Inferior parietal cortex (tissue), 1 donor: ENCODE data around the gene ARMC2.
"Not testable (repeated sequence)": the region's sequence is repeated elsewhere in the genome, so short reads cannot be mapped to it uniquely, and the experiment has no call there.

Source experiments
- DNase-seq: peaks from one replicate; pipeline ENCODE4 v3.0.0-alpha.2; 2016; ENCODE audit errors: extremely low spot score

ARMC2 gene

DNA sequence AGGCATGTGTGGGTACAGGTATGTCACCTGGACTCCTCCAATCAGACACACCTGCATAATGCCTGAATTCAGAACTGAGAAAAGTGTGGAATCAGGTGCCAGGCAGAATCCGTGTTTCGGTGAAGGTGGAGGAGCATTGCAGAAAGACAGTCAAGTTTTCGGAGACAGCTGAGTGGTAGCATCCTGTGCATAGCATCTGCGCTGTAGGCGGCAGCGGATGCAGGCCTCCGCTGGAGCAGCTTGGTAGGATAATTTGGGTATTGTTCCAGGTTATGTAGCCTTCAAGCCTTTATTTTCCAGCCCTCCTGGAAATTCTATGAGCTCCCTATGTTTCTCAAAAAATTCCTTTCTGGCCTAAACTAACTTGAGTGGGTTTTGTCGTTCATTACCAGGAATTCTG lies 15.5 kb upstream of the ARMC2 start:
- no peak for DNase-seq

DNA sequence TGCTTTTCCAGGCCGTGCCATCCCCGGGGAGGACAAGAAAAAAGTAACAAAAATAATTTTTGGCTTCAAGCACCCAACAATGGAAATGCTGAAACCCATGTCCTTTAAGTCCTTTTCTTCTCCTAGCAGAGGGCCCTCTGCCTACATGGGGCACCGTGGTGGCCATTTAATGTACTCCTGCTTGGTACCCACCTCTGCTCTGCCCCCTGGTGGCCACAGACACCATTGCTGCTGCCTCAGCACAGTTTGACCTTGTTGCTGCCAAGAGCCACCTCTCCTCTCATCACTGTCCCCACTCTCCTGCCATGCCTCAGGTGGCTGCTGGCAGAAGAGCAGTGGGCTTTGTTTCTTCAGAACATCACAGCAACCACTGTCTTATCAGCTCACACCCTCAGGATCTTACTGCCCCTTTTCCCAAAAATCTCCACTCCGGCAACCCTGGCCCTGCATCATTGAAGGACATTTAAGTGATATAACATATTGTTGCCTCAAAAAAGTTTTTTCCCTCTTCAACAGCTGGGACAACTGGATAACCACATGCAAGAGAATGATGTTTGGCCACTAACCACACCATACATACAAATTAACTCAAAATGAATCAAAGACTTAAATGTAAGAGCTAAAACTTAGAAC lies 12.9 kb upstream of the ARMC2 start:
- DNase-seq, result peak; percentile 84

DNA sequence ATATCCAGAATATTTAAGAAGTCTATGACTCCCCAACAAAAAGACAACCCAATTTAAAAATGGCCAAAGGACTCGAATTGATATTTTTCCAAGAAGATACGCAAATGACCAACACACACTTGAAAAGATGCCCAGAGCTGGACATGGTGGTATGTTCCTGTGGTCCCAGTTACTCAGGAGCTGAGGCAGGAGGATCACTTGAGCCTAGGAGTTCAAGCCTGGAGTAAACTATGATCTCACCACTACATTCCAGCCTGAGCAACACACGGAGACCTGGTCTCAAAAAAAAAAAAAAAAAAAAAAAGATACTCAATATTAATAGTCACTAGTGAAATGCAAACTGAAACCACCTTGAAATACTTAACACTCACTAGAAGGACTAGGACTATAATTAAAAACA lies 12.2 kb upstream of the ARMC2 start:
- DNase-seq, result no peak

DNA sequence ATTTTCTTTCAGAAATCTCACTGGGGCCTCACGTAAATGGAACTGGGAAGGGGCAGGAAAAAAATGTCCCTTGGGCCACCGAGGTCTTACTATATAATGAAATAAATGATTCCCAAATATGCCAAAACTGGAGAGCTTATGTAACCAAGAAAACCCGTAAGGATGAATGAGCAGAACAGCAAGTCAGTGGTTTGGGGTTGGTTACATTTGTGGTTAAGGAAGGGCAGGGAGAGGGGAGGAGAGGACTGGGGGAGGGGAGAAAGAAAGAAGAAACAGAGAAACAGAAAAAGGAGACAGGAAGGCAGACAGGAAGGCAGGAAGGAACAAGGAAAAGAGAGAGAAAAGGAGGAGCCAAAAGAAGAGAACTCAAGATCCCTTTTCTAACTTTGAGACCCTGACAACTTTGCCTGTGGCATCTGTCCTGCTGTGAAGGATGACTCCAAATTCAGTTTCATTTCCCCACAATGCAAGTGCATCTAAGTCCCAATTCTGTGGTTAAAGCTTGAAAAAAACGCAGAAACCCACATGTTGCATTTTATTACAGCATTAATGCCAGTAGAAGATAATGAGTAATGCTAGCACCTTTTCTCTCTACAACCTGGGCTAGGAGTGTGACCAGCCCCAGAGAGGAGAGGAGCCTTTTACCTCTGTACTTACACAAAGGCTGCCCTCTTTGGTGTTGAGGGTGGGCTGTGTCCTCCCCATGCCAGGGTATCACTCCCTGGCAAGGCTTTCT lies 10.8 kb upstream of the ARMC2 start:
- no peak for DNase-seq

DNA sequence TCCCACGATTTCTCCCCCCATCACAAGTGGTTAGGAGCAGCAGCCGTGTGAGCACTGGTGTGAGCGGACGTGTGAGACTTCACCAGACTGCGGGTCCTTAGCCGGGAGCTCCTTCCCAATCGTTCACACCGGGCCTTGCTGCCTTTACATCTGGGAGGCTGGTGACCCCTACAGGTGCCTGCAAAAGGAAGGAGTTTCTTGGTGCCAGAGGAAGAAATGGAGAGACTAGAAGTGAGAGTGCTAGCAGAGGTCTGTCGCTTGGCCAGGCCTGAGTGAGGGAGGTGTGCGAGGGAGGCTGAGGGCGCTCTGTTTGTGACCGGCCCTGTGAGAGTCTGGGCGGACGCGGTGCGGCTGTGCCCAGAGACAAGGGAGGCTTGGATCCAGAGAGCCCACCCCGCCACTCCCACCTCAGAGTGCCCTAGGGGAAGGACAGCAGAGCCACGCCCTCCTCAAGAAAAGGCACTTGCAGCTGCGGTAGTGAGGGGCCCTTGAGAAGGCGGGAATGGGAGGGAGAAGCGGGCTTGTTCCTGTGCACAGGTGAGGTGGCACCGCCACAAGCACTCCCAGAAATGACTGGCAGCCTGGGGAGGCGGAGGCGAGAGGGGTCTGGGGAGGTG lies 10.0 kb upstream of the ARMC2 start:
- no peak for DNase-seq

DNA sequence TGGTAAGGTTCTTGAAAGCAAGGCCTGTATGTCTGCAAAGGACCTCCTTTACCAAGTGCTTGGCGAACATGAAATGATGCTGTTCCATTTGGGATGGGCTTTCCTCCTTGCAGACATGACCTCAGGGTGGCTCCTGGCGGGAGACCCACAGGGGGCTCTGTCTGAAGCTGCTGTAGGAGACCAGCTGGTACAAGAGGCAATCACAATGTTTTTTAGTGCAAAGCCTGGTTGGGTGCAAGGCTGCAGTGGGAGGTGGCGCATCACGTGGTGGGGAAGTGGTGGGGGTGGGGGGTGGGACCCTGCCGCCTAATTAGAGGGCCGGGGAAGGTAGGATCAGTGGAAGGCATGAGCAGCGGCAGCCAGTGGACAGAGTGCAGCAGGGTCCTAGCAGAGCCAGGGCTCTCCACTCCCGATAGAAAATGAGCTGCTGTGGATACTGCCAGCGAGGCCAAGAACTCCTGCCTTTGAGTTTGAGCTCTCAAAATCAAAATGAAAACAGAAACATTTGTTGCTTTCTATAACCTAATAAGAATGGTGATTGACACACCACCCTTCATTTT lies 9.1 kb upstream of the ARMC2 start:
- no peak for DNase-seq

DNA sequence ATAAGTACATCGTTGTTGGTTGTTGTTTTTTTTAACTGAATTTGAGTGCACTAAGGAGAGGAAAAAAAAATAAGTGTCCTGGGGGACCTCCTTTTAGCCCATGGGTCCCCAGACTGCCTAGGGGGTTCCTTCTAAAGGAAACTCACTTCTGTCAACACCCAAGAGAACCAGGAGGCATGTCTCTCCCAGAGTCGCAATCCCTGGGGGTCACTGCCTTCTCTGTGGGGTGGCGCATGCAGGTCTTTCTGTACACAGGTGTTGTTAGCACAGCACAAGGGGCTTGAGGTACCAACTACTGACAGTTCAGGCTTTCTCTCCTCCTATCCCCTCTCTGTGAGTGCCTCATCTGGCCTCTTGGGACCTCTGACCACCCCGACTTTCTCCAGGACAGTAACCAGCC lies 7.3 kb upstream of the ARMC2 start:
- no peak for DNase-seq

DNA sequence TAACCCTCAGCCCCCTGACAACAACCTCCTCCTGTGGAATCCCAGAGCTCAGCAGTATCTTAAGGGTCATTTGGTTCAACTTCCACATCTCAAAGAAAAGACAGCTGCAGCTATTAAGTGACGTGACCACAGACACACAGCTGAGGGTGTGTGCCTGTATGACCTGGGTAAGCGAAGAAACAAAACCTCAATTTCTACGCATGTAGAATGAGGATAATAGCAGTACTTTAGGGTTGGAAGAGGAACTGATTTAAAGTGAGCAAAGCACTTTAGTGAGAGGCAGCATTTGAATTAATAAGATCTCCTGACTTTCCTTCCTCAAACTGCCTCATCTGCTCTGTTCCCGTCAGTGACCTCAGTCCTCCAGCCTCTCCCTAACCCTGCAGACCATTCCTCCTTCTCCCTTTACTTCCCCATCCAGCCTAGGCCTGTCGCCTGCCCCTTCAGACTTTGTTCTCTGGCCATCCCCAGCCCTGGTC lies 6.8 kb upstream of the ARMC2 start:
- no peak for DNase-seq

DNA sequence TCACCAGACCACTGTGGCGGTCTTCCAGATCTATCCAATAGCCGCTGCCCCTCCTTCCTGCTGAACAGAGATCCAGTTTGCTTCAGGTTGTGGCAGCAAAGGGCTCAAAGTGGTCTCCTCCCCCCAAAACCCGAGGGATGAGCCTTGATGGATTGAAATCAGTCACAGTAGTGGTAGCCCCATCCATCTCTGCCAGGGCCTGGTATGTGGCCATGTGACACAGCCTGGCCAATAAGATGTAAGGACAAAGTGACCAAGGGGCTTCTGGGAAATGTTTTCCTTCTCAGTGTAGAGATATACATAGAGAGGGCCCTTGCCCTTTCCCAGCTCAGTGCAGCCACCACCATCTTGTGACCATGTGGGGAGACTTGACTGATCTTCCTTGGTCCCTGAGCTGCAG lies 4.1 kb upstream of the ARMC2 start:
- DNase-seq, result no peak

DNA sequence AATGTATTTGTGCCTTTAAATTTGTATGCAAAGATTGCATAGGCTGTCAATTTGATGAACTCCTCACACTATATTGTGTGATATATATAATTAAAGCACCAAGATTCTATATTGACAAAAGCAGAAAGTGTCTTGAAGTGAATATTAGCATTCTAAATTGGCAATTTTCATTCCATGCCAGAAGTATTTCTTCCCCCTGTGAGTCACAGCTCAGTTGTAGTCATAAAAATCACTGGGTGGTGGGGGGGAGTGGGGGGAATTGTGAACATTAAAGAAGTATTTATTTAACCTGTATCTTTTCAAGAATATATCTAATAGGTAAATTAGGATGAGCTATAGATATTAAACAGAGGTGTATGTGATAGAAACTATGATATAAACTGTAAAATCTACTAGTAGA lies 3.1 kb upstream of the ARMC2 start:
- no peak for DNase-seq

DNA sequence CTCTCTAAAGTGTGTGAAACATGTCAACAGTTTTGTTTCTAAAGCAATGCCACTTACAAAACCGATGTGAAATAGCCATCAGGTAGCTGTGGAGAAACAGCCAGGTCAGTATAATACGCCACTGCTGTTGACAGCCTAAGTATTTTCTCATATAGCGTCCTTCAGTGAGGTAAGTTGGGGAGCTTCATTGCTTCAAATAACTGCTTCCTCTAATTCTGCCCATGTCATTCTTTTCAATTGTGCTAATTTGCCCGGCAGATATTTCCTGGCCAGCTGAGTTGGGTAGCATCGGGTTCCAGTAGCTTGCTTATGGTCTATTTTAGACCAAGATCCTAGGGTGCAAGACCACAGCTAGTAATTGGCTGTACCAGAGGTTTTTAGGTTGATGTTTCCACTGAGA lies 2.1 kb upstream of the ARMC2 start:
- no peak for DNase-seq

DNA sequence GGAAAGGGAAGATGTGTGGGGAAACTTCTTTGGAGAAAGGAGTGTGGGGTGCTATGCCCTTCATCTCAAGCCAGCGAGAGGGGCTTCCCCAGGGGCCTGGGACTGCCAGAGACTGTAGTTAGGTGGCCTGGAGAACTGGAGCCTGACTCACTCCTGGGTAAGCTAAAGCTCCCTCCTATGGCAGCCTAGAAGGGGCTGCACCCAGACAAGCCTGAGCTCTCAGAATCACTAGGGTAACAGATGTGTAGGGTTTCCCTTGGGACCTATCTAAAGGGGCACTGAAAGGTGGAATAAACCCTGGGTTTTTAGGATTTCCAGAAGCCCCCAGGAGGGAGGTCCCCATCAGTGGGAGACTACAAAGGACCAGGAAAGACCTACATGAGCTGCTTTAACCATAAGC lies 1.6 kb upstream of the ARMC2 start:
- DNase-seq, result no peak

DNA sequence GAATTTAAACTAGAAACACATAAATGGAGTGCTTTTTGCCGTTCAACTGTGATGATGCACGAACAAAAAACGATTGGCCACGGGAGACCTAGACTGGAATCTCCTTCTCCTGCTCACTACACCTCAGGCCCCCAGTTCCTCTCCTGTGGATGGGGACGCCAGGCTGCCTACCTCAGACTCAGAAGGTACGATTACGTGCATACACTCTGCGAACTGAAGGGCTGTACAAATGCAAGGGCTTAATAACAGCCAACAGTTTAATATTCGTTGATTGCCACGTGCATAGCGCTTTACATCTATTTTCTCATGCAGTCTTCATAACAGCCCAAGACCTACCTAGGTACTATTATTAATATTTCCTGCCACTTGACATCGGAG lies 495 bp upstream of the ARMC2 start:
- DNase-seq, result peak; percentile 40

DNA sequence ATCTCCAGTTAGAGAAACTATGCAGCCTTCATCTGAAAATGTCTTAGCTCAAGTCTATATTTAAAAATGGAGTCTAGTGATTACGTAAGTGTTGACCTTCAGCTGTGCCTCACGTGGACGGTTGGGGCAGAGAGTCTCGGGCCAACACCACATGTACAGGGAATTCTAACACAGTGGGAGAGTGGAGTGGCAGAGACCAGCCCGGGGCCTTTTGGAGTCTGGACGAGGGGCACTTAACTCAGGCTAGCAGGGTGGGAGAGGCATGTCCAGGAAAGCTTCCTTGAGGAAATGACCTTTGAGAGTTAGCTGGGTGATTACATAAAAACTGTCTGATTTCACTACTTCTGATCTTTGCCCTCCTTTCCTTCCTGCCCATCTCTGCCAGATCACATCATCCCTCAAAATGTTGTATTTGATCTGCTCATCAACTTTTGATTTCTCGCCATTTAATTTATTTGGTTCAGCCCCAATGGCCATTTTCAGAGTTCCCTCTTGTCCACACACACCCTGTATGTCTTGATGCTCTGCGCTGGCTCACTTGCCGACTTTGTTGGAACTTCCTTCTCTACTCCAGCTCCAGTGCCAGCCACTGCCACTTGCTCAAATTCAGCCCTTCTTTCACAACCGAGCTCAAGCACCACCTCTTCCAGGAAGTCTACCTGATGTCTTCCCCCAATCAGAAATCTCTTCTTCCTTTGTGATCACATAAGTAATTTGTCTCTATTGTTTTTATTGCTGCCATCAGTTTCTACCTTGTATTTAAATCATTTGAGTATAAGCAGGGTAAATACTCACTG lies 2.6 kb downstream of the ARMC2 start:
- DNase-seq, result no peak

DNA sequence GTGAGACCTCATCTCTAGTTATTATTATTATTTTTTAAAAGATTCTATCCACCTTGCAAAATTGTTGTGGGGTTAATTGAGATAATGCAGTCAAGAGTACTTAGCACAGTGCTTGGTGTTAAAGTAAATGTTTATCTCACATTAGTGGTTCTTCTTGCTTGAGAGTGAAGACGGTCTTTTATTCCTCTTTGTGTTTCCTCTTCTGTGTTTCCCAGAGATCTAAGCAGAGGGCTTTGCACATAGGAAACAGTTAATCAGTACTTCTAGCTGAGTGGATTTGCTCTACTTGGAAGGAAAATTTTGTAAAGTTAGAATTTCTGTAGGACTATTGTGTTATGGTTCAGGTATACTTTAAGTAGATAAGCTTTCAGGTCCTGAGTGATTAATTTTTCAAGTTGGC lies 3.5 kb downstream of the ARMC2 start:
- no peak for DNase-seq

DNA sequence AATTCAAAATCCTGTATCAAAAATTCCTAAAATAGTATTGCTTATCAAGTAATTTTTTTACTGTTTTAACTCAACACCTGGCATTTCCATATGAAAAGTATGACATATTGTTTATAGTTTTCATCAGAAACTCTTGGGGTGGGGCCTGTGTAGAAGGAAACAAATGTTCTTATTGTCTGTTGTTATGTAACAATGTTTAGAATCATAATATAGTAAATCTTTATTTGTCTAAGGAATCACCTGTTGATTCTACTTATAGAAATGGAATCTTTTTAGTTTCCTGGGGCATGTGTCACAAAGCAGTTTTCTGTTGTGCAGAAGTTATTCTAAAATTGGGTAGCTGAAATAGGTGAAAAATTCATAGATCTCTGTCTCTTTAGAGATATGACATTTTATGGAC lies 4.9 kb downstream of the ARMC2 start:
- no peak for DNase-seq

DNA sequence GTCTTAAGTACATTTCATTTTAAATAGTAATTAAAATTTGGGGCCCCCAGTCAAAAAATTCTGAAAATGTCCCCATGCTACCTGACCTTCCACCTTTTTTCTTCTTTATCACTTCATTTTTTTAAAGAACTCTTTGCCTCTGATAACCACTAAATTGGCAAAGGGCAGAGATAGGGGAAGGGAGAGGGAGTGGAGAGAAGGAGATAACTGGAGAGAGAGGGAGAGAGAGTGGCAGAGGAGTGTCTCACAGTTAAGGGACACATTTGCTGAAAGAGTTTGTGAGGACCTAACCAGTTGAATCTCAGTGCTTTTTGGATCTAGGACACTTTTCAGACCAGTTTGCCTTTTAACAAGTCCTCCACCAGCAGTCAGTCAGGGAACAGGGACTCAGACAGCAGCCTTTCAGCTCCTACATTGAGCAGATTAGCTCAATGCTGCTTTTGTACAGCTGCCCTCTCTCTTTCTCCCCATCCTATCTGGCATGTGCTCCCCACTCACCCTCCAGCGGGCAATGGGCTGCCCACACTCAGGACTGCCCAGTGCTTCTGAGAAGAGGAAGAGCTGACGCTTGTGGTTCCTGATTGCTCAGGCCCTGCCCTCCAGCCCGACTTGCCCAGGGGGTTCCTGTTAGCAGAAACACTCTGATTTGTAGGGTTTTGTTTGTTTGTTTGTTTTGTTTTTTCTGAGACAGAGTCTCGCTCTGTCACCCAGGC lies 14.4 kb downstream of the ARMC2 start:
- no peak for DNase-seq

DNA sequence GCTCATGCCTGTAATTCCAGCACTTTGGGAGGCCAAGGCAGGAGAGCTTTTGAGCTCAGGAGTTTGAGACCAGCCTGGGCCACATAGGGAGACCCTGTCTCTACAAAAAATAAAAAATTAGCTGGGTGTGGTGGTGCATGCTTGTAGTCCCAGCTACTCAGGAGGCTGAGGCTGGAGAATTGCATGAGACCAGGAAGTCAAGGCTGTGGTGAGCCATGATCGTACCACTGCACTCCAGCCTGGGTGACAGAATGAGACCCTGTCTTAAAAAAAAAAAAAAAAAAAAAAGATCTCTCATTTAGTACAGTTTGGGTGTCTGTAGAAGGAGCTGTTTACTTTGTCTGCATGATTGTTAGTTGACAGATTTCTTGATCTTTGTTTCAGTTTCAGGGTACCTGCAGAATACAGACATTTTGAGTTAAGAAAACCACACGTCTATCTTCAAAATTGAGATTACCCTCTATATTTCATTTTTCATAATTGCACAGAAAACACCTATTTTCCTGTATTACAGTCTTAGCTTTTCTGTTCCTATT lies 17.6 kb downstream of the ARMC2 start:
- DNase-seq, result not testable (repeated sequence)

DNA sequence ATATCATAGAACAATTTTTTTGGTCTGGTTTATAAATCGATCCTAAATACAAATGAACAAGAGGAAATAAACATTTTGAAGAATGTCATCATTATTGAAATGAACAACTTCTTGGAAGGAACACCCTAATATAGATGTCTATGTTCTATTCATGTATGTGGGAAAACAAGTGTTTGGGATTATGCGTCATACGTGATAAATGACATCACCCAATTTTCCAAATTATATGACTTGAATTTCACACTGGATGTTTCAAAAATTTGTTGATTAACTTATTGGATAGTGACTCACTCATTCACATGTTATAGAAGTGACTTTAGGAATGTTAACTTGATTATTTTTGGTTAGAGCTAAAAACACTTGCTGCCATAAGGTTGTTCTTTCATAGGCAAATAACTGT lies 18.6 kb downstream of the ARMC2 start:
- no peak for DNase-seq

DNA sequence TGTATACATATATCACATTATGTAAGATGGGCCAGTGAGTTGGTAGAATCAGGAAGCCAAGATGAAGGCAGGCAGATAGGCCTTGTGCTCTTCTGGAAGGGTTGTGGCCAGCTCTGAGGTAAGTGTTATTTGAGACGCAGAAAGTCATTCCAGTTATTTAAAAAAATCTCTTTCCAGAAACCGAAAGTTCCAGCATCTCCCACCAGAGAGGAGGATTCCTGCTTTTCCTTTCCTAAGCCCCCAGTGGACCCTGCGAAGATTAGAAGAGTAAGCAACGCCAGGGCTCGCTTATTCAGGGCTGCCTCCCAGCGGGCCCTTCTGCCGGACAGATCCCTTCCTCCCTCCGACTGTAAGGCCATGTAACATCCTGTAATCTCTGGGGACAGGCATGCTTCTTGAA lies 20.4 kb downstream of the ARMC2 start:
- no peak for DNase-seq

DNA sequence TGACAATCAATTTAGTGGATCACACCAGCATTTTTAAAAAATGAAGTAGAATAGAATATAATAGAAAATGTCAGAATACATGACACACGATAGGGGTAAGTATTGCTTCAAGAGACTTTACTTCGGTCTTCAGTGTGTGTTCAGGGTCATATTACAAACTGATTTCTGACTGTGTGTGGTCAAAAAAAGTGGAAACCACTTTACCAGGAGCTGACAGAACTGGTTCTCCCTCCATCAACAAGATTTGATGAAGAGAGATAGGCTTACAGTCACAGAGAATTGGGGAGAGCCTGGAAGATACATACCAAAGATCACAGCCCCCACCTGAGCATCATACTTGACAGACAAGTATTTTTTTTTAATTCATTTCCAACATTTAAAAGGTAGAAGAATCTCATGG lies 21.7 kb downstream of the ARMC2 start:
- no peak for DNase-seq
